C4-2B (cell line): ENCODE results near the gene FOXP1.

ENCODE experiments used
- ZFX ChIP-seq: fragments of 450-650 bp; IDR thresholded peaks from 2 replicates; pipeline ENCODE4 v1.6.1; 2017
- TF ChIP-seq, protein P1 (sequence below): fragments of 450-650 bp; conservative IDR thresholded peaks from 2 replicates; pipeline ENCODE4 v1.5.1; 2017; ENCODE audit warnings: mild to moderate bottlenecking

- TF ChIP-seq, protein P1, sequence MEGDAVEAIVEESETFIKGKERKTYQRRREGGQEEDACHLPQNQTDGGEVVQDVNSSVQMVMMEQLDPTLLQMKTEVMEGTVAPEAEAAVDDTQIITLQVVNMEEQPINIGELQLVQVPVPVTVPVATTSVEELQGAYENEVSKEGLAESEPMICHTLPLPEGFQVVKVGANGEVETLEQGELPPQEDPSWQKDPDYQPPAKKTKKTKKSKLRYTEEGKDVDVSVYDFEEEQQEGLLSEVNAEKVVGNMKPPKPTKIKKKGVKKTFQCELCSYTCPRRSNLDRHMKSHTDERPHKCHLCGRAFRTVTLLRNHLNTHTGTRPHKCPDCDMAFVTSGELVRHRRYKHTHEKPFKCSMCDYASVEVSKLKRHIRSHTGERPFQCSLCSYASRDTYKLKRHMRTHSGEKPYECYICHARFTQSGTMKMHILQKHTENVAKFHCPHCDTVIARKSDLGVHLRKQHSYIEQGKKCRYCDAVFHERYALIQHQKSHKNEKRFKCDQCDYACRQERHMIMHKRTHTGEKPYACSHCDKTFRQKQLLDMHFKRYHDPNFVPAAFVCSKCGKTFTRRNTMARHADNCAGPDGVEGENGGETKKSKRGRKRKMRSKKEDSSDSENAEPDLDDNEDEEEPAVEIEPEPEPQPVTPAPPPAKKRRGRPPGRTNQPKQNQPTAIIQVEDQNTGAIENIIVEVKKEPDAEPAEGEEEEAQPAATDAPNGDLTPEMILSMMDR = no peak
- no peak for TF ChIP-seq ZFX
These were observed 280.9 kb downstream of the FOXP1 start for GRCh38 chr3:71302604-71303003.
